ENCODE measurements around the gene FBLL1. TPM values are rescaled to one million over a fixed set of nuclear protein-coding genes. Genes with fewer than 3 reads are reported as not detected.

Gene FBLL1
- total and polyA plus RNA-seq, 9 of the 15 experiments (the other 6 are each of a cell fraction or from before 2014, with no cell fraction given) = not detected

DNA sequence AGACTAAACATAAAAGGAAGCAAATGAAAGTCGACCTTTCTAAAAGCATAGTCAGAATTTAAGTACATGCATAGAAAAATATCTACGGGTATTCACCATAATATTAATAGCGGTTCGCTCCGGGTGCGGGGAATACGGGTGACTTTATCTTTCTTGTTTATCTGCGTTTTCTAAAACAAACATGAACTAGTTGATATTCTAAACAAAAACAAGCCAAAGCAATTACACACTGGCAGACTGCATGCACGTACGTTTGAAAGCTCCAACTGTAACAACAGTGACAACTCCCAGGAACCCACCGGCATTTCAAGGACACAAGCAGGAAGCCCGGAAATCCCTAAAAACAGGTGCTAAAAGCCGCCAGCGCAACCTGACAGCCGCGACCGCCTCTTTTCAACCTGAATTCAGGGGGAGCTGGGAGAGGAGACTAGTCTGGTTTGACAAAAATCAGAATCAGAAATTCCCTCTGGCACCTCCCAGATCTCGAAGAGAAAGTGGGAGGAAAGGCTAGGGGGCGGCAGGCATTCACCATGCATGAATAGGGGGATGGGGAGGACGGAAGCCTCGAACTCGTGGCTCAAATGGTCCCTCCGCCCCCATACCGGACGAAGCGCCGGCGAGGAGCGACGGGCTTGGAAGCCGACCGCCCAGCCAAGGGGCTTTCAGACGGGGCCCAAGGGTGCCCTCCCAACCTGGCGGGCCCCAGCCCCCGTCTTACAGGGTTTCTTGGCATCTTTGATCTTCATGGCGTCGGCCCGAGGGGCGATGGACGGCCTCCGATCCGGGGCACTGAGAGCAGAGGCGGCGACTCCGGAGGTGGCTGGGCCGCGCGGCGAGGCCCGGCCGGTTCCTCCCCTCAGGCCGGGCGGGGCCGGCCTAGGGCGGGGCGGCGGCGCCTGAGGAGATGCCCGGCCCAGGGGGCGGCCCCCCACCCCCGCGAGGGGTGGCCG lies 49.7 kb downstream of the FBLL1 start, which contains the start of gene PANK3 (continued):
- TF ChIP-seq, protein P1, sequence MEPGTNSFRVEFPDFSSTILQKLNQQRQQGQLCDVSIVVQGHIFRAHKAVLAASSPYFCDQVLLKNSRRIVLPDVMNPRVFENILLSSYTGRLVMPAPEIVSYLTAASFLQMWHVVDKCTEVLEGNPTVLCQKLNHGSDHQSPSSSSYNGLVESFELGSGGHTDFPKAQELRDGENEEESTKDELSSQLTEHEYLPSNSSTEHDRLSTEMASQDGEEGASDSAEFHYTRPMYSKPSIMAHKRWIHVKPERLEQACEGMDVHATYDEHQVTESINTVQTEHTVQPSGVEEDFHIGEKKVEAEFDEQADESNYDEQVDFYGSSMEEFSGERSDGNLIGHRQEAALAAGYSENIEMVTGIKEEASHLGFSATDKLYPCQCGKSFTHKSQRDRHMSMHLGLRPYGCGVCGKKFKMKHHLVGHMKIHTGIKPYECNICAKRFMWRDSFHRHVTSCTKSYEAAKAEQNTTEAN (CRISPR knock-in tag; IDR thresholded peaks at IDR 0.05) = no peak
- TF ChIP-seq SNIP1 (IDR thresholded peaks at IDR 0.05; ENCODE audit: low read depth) (no peak), U2AF2 (optimal IDR thresholded peaks at IDR 0.05; ENCODE audit: low read depth, low read length) (no peak), KLF1 (tag; IDR thresholded peaks at IDR 0.05) (0 out of 2 replicates have a peak, but pooled peaks have one; percentile 57), HNRNPL (IDR thresholded peaks at IDR 0.05; ENCODE audit: low read depth, low read length) (peak; percentile 33; the same call in 1 of the 2 replicates), BCL6 (CRISPR knock-in tag; IDR thresholded peaks at IDR 0.05) (no peak), CAMTA2 (CRISPR knock-in tag; conservative IDR thresholded peaks at IDR 0.05) (no peak), SIRT6 (IDR thresholded peaks at IDR 0.05; ENCODE audit: low read depth, low read length) (no peak), ZNF239 (CRISPR knock-in tag; IDR thresholded peaks at IDR 0.05) (no peak), CHD2 (IDR thresholded peaks at IDR 0.05; ENCODE audit: low read depth, low read length) (no peak), GATAD2B (IDR thresholded peaks at IDR 0.05; ENCODE audit: borderline replicate concordance) (0 out of 2 replicates have a peak, but pooled peaks have one; percentile 94), SIN3A (IDR thresholded peaks at IDR 0.05; ENCODE audit: borderline replicate concordance in 2 of 2, control insufficient read depth in 1 of 2, low read depth in 2 of 2, low read length in 2 of 2) (peak in 1 of 2 experiments; percentile 30; a peak in 2 of 4 replicates), NR2C1 (IDR thresholded peaks at IDR 0.05) (no peak), NR2C1 (tag; IDR thresholded peaks at IDR 0.05) (no peak)
- TF ChIP-seq, protein P2, sequence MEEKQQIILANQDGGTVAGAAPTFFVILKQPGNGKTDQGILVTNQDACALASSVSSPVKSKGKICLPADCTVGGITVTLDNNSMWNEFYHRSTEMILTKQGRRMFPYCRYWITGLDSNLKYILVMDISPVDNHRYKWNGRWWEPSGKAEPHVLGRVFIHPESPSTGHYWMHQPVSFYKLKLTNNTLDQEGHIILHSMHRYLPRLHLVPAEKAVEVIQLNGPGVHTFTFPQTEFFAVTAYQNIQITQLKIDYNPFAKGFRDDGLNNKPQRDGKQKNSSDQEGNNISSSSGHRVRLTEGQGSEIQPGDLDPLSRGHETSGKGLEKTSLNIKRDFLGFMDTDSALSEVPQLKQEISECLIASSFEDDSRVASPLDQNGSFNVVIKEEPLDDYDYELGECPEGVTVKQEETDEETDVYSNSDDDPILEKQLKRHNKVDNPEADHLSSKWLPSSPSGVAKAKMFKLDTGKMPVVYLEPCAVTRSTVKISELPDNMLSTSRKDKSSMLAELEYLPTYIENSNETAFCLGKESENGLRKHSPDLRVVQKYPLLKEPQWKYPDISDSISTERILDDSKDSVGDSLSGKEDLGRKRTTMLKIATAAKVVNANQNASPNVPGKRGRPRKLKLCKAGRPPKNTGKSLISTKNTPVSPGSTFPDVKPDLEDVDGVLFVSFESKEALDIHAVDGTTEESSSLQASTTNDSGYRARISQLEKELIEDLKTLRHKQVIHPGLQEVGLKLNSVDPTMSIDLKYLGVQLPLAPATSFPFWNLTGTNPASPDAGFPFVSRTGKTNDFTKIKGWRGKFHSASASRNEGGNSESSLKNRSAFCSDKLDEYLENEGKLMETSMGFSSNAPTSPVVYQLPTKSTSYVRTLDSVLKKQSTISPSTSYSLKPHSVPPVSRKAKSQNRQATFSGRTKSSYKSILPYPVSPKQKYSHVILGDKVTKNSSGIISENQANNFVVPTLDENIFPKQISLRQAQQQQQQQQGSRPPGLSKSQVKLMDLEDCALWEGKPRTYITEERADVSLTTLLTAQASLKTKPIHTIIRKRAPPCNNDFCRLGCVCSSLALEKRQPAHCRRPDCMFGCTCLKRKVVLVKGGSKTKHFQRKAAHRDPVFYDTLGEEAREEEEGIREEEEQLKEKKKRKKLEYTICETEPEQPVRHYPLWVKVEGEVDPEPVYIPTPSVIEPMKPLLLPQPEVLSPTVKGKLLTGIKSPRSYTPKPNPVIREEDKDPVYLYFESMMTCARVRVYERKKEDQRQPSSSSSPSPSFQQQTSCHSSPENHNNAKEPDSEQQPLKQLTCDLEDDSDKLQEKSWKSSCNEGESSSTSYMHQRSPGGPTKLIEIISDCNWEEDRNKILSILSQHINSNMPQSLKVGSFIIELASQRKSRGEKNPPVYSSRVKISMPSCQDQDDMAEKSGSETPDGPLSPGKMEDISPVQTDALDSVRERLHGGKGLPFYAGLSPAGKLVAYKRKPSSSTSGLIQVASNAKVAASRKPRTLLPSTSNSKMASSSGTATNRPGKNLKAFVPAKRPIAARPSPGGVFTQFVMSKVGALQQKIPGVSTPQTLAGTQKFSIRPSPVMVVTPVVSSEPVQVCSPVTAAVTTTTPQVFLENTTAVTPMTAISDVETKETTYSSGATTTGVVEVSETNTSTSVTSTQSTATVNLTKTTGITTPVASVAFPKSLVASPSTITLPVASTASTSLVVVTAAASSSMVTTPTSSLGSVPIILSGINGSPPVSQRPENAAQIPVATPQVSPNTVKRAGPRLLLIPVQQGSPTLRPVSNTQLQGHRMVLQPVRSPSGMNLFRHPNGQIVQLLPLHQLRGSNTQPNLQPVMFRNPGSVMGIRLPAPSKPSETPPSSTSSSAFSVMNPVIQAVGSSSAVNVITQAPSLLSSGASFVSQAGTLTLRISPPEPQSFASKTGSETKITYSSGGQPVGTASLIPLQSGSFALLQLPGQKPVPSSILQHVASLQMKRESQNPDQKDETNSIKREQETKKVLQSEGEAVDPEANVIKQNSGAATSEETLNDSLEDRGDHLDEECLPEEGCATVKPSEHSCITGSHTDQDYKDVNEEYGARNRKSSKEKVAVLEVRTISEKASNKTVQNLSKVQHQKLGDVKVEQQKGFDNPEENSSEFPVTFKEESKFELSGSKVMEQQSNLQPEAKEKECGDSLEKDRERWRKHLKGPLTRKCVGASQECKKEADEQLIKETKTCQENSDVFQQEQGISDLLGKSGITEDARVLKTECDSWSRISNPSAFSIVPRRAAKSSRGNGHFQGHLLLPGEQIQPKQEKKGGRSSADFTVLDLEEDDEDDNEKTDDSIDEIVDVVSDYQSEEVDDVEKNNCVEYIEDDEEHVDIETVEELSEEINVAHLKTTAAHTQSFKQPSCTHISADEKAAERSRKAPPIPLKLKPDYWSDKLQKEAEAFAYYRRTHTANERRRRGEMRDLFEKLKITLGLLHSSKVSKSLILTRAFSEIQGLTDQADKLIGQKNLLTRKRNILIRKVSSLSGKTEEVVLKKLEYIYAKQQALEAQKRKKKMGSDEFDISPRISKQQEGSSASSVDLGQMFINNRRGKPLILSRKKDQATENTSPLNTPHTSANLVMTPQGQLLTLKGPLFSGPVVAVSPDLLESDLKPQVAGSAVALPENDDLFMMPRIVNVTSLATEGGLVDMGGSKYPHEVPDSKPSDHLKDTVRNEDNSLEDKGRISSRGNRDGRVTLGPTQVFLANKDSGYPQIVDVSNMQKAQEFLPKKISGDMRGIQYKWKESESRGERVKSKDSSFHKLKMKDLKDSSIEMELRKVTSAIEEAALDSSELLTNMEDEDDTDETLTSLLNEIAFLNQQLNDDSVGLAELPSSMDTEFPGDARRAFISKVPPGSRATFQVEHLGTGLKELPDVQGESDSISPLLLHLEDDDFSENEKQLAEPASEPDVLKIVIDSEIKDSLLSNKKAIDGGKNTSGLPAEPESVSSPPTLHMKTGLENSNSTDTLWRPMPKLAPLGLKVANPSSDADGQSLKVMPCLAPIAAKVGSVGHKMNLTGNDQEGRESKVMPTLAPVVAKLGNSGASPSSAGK (IDR thresholded peaks at IDR 0.05) = peak; percentile 80

Data from K562 (cell line).